IPS DF 19.7 (cell line): ENCODE results near the gene ADGRF3.
A peak's percentile ranks its signal among the peaks of the same experiment; 100 is the strongest.
"Not testable (repeated sequence)": the region's sequence is repeated elsewhere in the genome, so short reads cannot be mapped to it uniquely, and the experiment has no call there.

Source experiments
- DNase-seq: peaks from one replicate; pipeline ENCODE4 v3.0.0-alpha.2; 2013; ENCODE audit warnings: low read depth, low spot score

ADGRF3 gene

DNA sequence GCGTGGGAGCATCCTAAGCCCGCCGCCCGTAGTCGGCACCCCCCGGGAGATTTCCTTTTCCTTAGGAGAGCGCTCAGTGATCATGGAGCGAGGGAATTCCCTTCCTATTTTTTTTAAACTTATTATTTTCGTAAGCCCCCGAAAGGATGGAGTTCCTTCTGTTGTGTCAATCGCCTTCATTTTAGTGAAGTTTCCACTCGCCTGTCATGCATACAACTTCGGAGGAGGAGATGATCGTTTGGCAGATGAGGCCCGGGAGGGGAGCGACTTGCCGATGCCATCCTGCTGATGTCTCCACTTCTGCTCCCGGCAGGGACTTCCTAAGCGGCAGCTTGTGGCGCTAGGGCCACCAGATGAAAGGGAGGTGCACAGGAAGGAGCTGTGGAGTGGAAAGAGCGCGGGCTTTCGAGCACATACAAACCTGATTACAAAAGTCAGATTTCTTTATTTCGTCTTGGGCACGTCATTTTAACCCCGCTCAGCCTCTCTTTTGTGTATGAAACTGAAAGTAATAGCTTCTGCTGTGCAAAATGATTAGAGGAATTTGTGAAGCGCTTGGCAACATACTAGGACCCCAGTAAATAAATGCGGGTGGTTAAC lies at the start of gene ADGRF3:
Gene ADGRF3, minus strand, starts transcription at position 336 of the 600 bp plus-strand sequence. CDS start 555 bp downstream, outside the sequence.
- no peak for DNase-seq

- DNase-seq = no peak
Measured at GRCh38 chr2:26395394-26395793, 48.8 kb upstream of the ADGRF3 start.

DNA sequence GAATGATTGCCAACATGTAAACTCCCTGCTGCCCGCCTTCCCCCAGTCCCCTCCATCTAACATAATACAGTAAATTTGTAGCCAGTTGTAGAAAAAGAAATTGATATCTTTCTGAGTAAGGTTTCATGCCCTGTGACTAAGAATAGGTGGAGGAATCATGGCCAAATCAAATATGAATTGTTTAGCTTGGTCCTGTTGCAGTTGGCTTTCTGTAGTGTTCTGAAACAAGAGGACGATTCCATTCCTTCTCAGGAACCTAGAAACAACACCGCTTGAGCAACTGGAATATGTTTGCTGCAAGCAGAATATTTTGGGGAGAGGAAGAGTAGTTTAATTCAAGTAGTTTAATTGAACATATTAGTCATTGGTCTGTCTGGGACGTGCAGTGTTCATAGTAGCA lies 48.1 kb upstream of the ADGRF3 start:
- no peak for DNase-seq

DNA sequence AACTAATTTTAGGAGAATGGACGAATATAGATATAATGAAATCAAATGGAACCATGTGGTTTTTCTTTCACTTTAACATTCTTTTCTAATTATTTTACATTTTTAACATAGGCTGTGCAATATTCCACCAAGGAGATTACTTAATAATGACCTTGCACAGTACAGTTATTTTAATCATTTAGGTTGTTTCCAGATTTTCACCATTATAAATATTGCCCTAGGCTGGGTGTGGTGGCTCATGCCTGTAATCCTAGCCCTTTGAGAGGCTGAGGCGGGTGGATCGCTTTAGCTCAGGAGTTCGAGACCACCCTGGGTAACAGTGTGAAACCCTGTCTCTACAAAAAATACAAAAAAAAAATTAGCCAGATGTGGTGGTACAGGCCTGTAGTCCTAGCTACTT lies 40.6 kb upstream of the ADGRF3 start:
- DNase-seq = no peak

- DNase-seq = no peak
Measured at GRCh38 chr2:26384597-26384996, 38.0 kb upstream of the ADGRF3 start.

- DNase-seq = no peak
Measured at GRCh38 chr2:26384183-26384582, 37.6 kb upstream of the ADGRF3 start.

DNA sequence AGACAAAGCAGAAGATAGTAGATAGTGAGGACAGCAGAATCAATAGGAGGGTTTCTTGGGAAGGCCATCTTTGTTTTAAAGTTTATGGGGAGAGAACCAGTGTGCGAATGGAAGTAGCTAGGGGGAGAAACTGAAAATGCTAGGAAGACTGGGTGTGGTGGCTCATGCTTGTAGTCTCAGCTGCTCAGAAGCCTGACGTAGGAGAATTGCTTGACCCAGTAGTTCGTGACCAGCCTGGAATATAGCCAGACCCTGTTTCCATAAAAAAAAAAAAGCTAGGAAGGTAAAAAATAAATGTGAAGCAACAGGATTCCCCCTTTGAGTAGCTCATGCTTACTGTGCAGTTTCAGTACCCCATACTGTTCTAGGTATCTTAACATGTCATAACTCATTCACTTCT lies 36.0 kb upstream of the ADGRF3 start:
- no peak for DNase-seq

- no peak for DNase-seq
Measured at GRCh38 chr2:26380281-26380680, 33.7 kb upstream of the ADGRF3 start.

DNA sequence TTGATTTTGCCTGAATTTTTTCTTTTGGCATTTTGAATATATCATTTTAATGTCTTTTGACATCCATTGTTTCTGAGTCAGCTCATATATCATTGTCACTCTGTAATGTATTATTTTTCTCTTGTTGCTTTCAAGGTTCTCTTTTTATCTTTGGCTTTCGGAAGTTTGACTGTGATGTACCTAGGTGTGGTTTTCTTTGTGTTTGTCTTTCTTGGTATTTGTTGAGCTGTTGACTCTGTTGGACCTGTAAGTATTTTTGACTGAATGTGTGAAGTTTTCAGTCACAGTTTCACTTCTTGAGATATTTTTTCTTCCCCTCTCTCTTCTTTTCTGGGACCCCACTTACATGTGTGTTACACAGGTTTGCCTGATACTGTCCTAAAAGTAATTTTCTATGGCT lies 30.2 kb upstream of the ADGRF3 start:
- no peak for DNase-seq

DNA sequence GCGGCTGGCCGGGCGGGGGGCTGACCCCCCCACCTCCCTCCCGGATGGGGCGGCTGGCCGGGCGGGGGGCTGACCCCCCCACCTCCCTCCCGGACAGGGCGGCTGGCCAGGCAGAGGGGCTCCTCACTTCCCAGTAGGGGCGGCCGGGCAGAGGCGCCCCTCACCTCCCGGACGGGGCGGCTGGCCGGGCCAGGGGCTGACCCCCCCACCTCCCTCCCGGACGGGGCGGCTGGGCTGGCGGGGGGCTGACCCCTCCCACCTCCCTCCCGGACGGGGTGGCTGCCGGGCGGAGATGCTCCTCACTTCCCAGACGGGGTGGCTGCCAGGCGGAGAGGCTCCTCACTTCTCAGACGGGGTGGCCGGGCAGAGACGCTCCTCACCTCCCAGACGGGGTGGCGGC lies 24.3 kb upstream of the ADGRF3 start:
- DNase-seq = not testable (repeated sequence)

GRCh38 chr2:26369664-26370063 lies 23.1 kb upstream of the ADGRF3 start:
- not testable (repeated sequence) for DNase-seq

DNA sequence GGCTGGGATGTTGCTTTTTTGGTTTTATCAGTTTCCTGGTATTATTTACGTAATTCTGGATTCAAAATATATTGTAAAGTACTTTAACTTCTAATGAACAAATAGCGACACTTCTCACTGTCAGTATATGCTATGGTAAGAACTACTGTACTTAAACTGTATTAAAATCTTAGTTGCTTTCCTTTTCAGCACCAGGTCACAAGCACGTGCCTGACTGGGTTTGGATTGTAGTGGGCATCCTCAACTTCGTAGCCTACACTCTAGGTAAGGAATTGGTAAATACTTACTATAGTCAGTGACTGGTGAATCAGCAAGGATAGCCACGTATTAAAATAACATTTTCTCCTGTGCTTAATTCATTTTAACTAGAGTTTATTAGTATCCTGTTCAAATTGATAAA lies 20.4 kb upstream of the ADGRF3 start:
- DNase-seq = no peak

DNA sequence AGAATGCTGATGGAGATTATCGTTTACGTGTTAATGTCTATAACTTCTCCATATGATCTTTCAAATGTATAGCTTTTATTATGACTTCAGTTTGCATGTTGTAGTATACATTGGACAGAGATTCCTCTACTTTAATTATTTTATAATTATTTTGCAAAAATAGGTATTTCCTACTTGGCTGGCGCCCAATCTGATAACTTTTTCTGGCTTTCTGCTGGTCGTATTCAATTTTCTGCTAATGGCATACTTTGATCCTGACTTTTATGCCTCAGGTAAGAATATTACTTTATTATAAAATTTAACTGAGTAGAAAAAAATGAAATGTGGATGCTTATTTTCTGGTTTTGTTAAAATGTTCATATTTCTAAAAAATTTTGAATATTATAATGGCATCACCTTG lies 18.1 kb upstream of the ADGRF3 start:
- DNase-seq = no peak

GRCh38 chr2:26363958-26364357 lies 17.4 kb upstream of the ADGRF3 start:
- DNase-seq = no peak

GRCh38 chr2:26363323-26363722 lies 16.7 kb upstream of the ADGRF3 start:
- DNase-seq = no peak

DNA sequence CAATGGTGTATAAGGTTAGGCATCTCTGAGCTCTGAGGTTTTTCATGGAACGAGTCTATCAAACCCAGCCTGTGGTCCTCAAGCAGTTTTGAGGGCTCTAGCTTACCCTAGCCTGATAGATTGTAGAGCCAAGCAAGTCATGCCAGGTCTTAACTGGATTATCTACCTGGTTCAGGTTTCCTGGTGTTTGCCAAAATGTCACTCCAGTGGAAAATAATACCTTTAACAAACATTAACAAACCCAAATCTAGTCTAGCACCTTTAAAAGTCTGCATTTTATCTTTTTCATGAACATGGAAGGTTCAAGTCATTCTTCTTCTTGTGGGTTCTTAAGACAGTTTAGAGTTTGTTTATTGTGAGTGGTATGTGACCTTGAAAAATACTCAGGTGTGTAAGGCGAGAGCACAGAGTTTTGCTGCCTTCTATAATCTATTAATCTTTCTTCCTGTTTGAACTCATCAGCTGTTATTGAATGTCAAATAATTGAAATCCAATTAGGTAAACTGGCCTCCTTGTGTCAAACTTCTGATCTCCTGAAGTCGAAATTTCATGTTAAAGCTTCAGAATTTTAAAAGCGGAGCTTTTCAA lies 13.4 kb upstream of the ADGRF3 start:
- no peak for DNase-seq

- no peak for DNase-seq
Measured at GRCh38 chr2:26356771-26357170, 10.2 kb upstream of the ADGRF3 start.

GRCh38 chr2:26356111-26356510 lies 9.5 kb upstream of the ADGRF3 start:
- no peak for DNase-seq

GRCh38 chr2:26355038-26355995 lies 8.7 kb upstream of the ADGRF3 start:
- DNase-seq = peak; percentile 47

DNA sequence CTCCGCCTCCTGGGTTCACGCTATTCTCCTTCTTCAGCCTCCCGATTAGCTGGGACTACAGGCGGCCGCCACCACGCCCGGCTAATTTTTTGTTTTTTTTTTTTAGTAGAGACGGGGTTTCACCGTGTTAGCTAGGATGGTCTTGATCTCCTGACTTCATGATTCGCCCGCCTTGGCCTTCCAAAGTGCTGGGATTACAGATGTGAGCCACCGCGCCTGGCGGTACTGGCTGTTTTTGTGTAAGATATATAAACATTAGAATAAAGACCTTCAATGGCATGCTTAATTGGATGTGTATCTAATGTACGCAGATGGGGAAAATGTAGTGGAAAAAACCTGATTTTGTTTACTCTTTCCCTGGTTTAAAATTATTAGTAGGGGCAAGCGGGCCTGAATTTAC lies 7.9 kb upstream of the ADGRF3 start:
- DNase-seq = not testable (repeated sequence)

- no peak for DNase-seq
Measured at GRCh38 chr2:26352892-26353291, 6.3 kb upstream of the ADGRF3 start.

- DNase-seq = no peak
Measured at GRCh38 chr2:26351375-26352090, 4.9 kb upstream of the ADGRF3 start.
